Lower lobe of right lung (tissue), 2 donors: ENCODE measurements around the gene S100PBP. TPM values are rescaled to one million over a fixed set of nuclear protein-coding genes. Genes with fewer than 3 reads are reported as not detected.

Experiments
- ATAC-seq, 2 donors: fragments of 200-7000 bp; cut with Tn5 transposase; one replicate each; pipeline ENCODE4 v1.9.1; 2020 to 2022; ENCODE audit warnings: mild to moderate bottlenecking in 2 of 2, moderate library complexity in 2 of 2
- DNase-seq: peaks from one replicate; pipeline ENCODE4 v3.0.0-alpha.2; 2020
- H3K27ac ChIP-seq: fragments of 200-600 bp; one replicate; pipeline ENCODE4 v1.8.0; 2022
- H3K27me3 ChIP-seq: fragments of 200-600 bp; one replicate; pipeline ENCODE4 v1.8.0; 2022; ENCODE audit warnings: low read depth
- H3K36me3 ChIP-seq: fragments of 200-600 bp; one replicate; pipeline ENCODE4 v1.8.0; 2022; ENCODE audit warnings: mild to moderate bottlenecking
- H3K4me1 ChIP-seq: fragments of 200-600 bp; one replicate; pipeline ENCODE4 v1.8.0; 2022
- H3K4me3 ChIP-seq: fragments of 200-600 bp; one replicate; pipeline ENCODE4 v1.8.0; 2022; ENCODE audit warnings: mild to moderate bottlenecking
- H3K9me3 ChIP-seq: fragments of 200-600 bp; one replicate; pipeline ENCODE4 v1.8.0; 2022
- CTCF ChIP-seq: fragments of 200-600 bp; IDR thresholded peaks from one replicate; pipeline ENCODE4 v1.8.0; 2022; ENCODE audit warnings: antibody characterized with exemption, mild to moderate bottlenecking
- intact Hi-C: fragments of 100-400 bp; cut with DNase I; formaldehyde crosslinking; loops from one replicate; pipeline ENCODE4 v1.11.0; 2022
- total RNA-seq: library from RNA; stranded (reverse); fragmentation: NEBNext Ultra II Directional; extraction: Animal tissue kit (Norgen Biotek cat#: 25700); gene quantifications from one replicate; pipeline ENCODE4 v1.2.1, GENCODE V29; 2021
- donor health status: DM: no; HTN: yes; CAD: no; lungs with severe emphysema.

The S100PBP gene
- total RNA-seq, 1 donor from 2014 or later: 37.5 TPM

- peak; percentile 83 for DNase-seq
- H3K4me1 ChIP-seq: peaks cover 54% of the 10 kb centered on the region
- no peaks in the 10 kb centered on the region for H3K27me3 ChIP-seq
- peak overlapping the region; percentile 98 for H3K4me3 ChIP-seq
- H3K36me3 ChIP-seq: no peaks in the 10 kb centered on the region
- TF ChIP-seq CTCF: no peak
- H3K27ac ChIP-seq: peak overlapping the region; percentile 95
- peak; percentile 68 to 70 for ATAC-seq
- intact Hi-C loops: no loop called here
- no peaks in the 10 kb centered on the region for H3K9me3 ChIP-seq
Observed at GRCh38 chr1:32817815-32818786, 648 bp downstream of the S100PBP start.

GRCh38 chr1:32818804-32819541, 1.5 kb downstream of the S100PBP start:
- peak overlapping the region; percentile 98 for H3K4me3 ChIP-seq

GRCh38 chr1:32825181-32825580, 7.7 kb downstream of the S100PBP start:
- Histone ChIP-seq H3K27me3 (no peaks in the 10 kb centered on the region), H3K9me3 (no peaks in the 10 kb centered on the region), H3K27ac (no peak overlapping the region), H3K36me3 (peaks cover 49% of the 10 kb centered on the region), H3K4me3 (no peak overlapping the region), H3K4me1 (peaks cover 8% of the 10 kb centered on the region)
- intact Hi-C loops: no loop called here
- no peak for ATAC-seq
- DNase-seq: no peak
- no peak for TF ChIP-seq CTCF

More at GRCh38 chr1:32818804-32819541, 1.5 kb downstream of the S100PBP start:
- H3K36me3 ChIP-seq: no peaks in the 10 kb centered on the region
- intact Hi-C loops: no loop called here
- peaks cover 45% of the 10 kb centered on the region for H3K4me1 ChIP-seq
- no peaks in the 10 kb centered on the region for H3K27me3 ChIP-seq
- peak overlapping the region; percentile 95 for H3K27ac ChIP-seq
- TF ChIP-seq CTCF: no peak
- ATAC-seq (no peak), DNase-seq (no peak)
- no peaks in the 10 kb centered on the region for H3K9me3 ChIP-seq

GRCh38 chr1:32828341-32828740, 10.9 kb downstream of the S100PBP start:
- DNase-seq: no peak
- Histone ChIP-seq H3K9me3 (no peaks in the 10 kb centered on the region), H3K4me1 (no peaks in the 10 kb centered on the region), H3K36me3 (peaks cover 80% of the 10 kb centered on the region), H3K27me3 (no peaks in the 10 kb centered on the region), H3K27ac (no peak overlapping the region), H3K4me3 (no peak overlapping the region)
- ATAC-seq: no peak
- intact Hi-C loops: no loop called here
- no peak for TF ChIP-seq CTCF

- DNase-seq (no peak), ATAC-seq (peak in 1 of 2 donors; percentile 87)
- Histone ChIP-seq H3K4me3 (no peak overlapping the region), H3K36me3 (peaks cover 99% of the 10 kb centered on the region), H3K27me3 (no peaks in the 10 kb centered on the region), H3K4me1 (no peaks in the 10 kb centered on the region), H3K9me3 (no peaks in the 10 kb centered on the region), H3K27ac (no peak overlapping the region)
- intact Hi-C loops: no loop called here
- TF ChIP-seq CTCF: no peak
Observed at GRCh38 chr1:32830092-32830852, 12.8 kb downstream of the S100PBP start.
